ENCODE data around the gene MCM5. TPM values are rescaled to one million over a fixed set of nuclear protein-coding genes. Genes with fewer than 3 reads are reported as not detected.

Gene MCM5
- total RNA-seq, 2 donors from 2014 or later = 169 to 339 TPM

DNA sequence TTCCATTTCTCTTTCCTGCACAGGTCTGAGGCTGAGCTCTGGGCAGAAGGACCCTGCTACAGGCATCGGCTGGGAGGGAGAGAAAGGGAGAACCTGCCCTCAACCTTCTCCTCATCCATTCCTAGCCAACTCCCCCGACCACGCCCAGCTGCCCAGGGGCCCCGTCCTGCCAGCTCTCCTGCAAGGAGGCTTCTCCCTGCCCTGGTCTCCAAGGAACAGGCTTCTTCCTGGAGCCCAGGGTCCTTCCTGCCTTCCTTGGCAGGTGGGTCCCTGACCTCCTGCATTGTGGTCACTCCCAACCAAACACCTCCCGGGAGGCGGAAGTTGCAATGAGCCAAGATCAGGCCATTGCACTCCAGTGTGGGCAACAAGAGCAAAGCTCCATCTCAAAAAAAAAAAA is 31.6 kb upstream of the MCM5 start:
- no peak overlapping the region for H3K4me3 Mint-ChIP-seq
- H3K27me3 Mint-ChIP-seq = peaks cover 11 to 19% of the 10 kb centered on the region in 2 donors
- H3K27ac Mint-ChIP-seq = no peak overlapping the region
- ATAC-seq (no peak), DNase-seq (ENCODE audit: low spot score) (no peak)
- peaks cover 0 to 5% of the 10 kb centered on the region in 2 donors for H3K4me1 Mint-ChIP-seq (ENCODE audit: low read depth in 2 of 2)
- no peaks in the 10 kb centered on the region for H3K9me3 Mint-ChIP-seq
- no peaks in the 10 kb centered on the region for H3K36me3 Mint-ChIP-seq

DNA sequence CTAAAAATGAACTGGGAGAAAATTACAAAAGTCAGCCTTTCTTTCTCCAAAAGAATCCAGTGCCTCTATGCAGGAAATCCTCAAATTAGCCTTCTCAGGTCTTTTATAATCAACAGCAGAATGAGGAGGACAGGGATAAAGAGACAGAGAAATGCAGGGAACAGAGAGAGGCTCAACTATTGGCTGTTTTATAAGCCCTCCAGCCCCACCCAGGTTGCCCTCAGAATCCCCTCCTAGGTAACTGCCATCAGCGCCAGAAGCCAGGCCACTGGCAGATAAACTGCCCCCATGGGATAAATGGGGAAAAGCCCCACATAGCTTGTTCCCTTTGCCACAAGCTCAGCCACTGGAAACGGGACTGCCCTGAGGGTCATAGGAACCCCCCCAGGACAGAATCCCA is 29.9 kb upstream of the MCM5 start:
- Mint-ChIP-seq H3K9me3 (no peaks in the 10 kb centered on the region), H3K27ac (no peak overlapping the region), H3K36me3 (no peaks in the 10 kb centered on the region), H3K4me1 (ENCODE audit: low read depth in 2 of 2) (peaks cover 0 to 5% of the 10 kb centered on the region in 2 donors), H3K4me3 (no peak overlapping the region), H3K27me3 (peaks cover 11 to 19% of the 10 kb centered on the region in 2 donors)
- DNase-seq (ENCODE audit: low spot score) (no peak), ATAC-seq (no peak)

DNA sequence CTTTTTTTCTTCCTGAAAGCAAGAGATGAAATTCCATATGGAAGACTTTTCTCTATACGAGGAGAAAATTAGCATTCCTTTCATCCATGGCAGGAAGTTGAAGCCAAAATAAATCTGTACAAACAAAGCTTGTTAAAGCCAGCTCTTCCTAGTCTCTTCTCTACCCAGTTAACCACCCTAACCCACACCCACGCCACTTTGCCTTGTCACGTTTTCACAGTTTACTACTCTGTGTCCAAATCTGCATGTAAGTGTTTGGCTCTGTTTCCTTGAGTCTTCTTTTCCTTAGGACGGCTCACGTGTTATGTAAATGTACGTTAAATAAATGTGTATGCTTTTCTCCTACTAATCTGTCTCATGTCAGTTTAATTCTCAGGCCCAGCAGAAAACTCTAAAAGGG is 26.2 kb upstream of the MCM5 start:
- H3K4me3 Mint-ChIP-seq = no peak overlapping the region
- peaks cover 11 to 17% of the 10 kb centered on the region in 2 donors for H3K4me1 Mint-ChIP-seq (ENCODE audit: low read depth in 2 of 2)
- H3K27me3 Mint-ChIP-seq = peaks cover 2 to 4% of the 10 kb centered on the region in 2 donors
- H3K9me3 Mint-ChIP-seq = no peaks in the 10 kb centered on the region
- no peaks in the 10 kb centered on the region for H3K36me3 Mint-ChIP-seq
- H3K27ac Mint-ChIP-seq = peak overlapping the region in 1 of 2 donors; percentile 24
- DNase-seq (ENCODE audit: low spot score) (no peak), ATAC-seq (no peak)

DNA sequence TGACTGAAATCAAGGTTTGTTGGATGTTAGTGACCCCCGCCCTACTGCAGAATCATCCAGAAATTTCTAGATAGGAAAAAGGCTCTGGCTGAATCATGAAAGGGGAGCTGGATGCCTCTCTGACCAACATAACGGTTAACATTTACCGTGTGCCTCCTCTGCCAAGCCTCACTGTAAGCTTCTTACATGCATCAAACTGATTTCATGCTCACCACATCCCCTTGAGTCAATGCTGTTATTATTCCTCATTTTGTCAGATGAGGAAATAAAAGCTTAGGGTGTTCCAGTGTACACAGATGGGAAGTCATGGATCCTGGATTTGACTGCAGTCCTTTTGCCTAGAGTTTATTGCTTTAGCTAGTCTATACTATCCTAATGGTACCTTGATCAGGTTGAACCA is 24.9 kb upstream of the MCM5 start:
- no peak overlapping the region for H3K4me3 Mint-ChIP-seq
- ATAC-seq (no peak), DNase-seq (ENCODE audit: low spot score) (no peak)
- no peak overlapping the region for H3K27ac Mint-ChIP-seq
- H3K27me3 Mint-ChIP-seq = no peaks in the 10 kb centered on the region
- no peaks in the 10 kb centered on the region for H3K36me3 Mint-ChIP-seq
- H3K4me1 Mint-ChIP-seq (ENCODE audit: low read depth in 2 of 2) = peaks cover 13 to 20% of the 10 kb centered on the region in 2 donors
- no peaks in the 10 kb centered on the region for H3K9me3 Mint-ChIP-seq

DNA sequence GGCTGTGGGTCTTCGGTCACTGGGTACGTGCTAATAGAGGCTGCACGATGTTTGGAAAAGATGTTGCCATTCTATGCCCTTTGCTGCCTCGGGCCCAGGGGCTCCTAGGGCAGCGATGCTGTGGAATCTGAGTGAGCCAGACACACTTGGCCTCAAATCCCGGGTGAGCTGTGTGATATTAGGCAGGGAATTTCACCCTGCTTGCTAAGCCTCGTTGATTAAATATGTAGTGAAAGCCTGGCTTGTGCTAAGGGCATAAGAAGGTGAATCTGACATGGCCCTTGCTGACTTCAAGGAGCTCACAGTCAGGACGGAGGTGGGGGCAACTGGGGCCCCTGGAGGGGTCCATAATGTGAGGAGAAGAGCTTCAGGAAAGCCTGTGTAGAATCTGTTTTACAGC is 24.4 kb upstream of the MCM5 start:
- Mint-ChIP-seq H3K27me3 (no peaks in the 10 kb centered on the region), H3K36me3 (no peaks in the 10 kb centered on the region), H3K27ac (no peak overlapping the region), H3K4me3 (no peak overlapping the region), H3K9me3 (no peaks in the 10 kb centered on the region), H3K4me1 (ENCODE audit: low read depth in 2 of 2) (peaks cover 18 to 25% of the 10 kb centered on the region in 2 donors)
- DNase-seq (ENCODE audit: low spot score) (no peak), ATAC-seq (no peak)

DNA sequence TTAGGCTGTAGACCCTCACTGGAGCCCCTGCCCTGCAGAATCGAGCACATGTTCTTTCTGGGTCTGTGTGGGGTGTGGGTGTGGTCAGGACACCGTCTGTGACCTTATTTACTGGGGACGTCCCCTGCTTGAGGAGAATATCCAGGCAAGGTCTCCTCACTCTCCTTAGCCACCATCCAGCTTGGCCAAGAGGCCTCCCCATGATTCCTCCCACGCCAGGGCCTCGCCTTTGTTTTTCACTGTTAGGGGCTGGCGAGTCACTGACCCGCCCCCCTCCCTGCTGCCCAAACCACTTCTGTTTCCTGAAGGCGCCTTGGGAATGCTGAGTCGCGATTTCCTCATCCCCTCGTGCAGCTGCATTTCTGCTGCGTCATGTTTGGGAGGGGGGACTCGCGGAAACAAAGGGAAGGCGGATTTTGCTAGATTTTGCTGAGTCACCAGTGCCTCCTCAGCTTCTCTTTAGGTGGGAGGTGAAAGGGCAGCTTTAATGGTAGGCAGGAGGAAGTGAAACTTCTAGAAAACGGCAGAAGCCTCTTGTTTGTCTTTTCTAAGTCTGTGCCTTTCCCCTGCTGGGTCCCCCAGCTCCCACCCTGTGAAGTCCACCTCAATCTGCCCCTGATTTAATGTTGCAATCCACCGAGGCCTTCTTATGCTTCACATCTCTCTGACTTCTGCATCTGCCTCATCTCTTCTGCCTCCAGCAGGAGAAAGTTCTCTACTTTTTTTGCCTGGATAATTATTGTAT is 23.0 kb upstream of the MCM5 start:
- Mint-ChIP-seq H3K27me3 (no peaks in the 10 kb centered on the region), H3K4me3 (peak overlapping the region; percentile 47), H3K9me3 (no peaks in the 10 kb centered on the region), H3K27ac (peak overlapping the region; percentile 78 to 84), H3K4me1 (ENCODE audit: low read depth in 2 of 2) (peaks cover 26 to 27% of the 10 kb centered on the region in 2 donors), H3K36me3 (no peaks in the 10 kb centered on the region)
- ATAC-seq = no peak
- no peak for DNase-seq (ENCODE audit: low spot score)

DNA sequence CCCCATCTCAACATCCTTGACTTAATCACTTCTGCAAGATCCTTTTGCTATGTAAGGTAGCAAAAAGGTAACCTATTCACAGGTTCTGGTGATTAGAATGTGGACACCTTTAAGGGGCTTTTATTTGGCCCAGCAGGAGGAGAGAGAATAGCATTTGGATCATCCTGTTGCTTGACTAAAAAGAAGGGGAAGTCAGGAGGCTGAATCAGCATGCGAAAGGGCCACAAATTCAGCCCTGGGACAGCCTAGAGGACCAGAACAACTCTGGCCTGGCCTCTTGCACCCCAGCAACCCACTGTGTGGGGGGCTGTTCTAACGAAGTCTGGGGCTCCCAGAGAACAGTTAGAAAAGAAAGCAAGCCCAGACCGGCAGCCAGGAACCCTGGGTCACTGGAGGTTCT is 22.2 kb upstream of the MCM5 start:
- Mint-ChIP-seq H3K27me3 (no peaks in the 10 kb centered on the region), H3K4me1 (ENCODE audit: low read depth in 2 of 2) (peaks cover 22 to 27% of the 10 kb centered on the region in 2 donors), H3K36me3 (no peaks in the 10 kb centered on the region), H3K9me3 (no peaks in the 10 kb centered on the region), H3K4me3 (peak overlapping the region; percentile 47), H3K27ac (peak overlapping the region; percentile 78 to 84)
- no peak for ATAC-seq
- DNase-seq (ENCODE audit: low spot score) = no peak

DNA sequence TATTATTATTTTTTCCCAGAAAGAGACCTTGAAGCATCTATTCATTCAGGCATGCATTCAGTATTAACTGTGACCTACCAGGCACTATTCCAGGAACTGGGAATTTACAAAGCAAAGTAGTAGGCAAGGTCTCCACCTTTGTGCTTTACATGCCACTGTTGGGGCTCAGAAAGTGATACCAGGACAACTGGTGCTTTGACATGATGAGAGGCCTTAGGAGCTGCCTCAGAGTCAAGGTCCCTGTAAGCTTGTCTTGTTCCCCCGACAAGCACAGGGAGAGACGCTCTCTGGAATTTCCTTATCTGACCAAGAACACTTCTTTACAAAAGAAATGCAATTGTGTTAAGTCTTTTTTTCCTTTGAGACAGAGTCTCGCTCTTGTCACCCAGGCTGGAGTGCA is 21.3 kb upstream of the MCM5 start:
- Mint-ChIP-seq H3K27me3 (no peaks in the 10 kb centered on the region), H3K27ac (peak overlapping the region in 1 of 2 donors; percentile 40), H3K36me3 (no peaks in the 10 kb centered on the region), H3K4me1 (ENCODE audit: low read depth in 2 of 2) (peaks cover 22 to 27% of the 10 kb centered on the region in 2 donors), H3K4me3 (no peak overlapping the region), H3K9me3 (no peaks in the 10 kb centered on the region)
- DNase-seq (ENCODE audit: low spot score) = no peak
- ATAC-seq = no peak

DNA sequence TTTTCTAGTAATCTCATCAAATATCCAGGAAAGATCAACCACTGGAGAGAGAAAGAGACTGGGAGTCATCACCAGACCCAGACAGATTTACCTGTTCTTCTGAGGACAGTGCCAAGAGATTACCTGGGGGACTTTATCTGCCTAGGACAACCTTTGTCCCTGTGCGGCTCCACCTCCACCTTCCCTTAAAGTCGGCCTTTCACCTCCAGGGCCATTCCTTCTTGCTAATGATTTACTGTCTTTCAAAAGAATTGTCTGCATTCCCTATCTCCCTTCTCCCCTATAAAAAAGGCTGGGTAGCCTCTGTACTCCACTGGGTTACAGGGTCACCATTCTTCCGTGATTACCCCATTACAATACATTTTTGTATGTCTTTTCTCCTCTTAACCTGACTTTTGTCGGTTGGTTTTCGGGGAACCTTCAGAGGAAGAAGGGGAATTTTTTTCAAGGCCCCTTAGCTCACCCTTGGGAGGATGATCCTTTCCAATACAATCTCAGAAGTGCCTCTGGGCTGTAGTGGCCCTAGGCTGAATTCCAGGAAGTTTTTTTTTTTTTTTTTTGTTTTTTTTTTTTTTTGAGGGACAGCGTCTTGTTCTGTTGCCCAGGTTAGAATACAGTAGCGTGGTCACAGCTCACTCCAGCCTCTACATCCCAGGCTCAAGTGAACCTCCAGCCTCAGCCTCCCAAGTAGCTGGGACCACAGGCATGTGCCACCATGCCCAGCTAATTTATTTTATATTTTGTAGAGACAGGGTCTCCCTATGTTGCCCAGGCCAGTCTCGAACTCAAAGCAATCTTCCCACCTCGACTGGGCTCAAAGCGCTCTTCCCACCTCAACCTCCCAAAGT is 20.6 kb upstream of the MCM5 start:
- no peaks in the 10 kb centered on the region for H3K9me3 Mint-ChIP-seq
- DNase-seq (ENCODE audit: low spot score) (no peak), ATAC-seq (no peak)
- H3K36me3 Mint-ChIP-seq = no peaks in the 10 kb centered on the region
- peaks cover 22 to 27% of the 10 kb centered on the region in 2 donors for H3K4me1 Mint-ChIP-seq (ENCODE audit: low read depth in 2 of 2)
- peak overlapping the region in 1 of 2 donors; percentile 82 for H3K27ac Mint-ChIP-seq
- H3K4me3 Mint-ChIP-seq = peak overlapping the region; percentile 79
- no peaks in the 10 kb centered on the region for H3K27me3 Mint-ChIP-seq

DNA sequence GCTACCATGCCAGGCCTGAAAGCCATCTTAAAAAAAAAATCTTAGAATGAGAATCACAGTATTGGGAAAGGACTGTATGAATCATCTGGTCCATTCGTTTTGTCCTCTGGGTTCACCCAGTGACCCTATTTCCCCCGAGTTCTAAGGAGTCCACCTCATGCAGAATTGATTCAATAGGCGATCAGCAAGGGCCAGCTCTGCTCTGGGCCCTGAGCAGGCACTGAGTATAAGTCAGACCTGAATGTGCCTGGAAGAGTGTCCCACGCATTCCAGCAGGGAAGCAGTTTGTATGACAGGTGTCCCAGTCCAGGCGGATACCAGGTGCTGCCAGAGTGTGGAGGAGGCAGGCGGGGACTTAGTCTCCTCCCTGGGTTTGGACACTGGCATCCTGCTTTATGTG is 19.9 kb upstream of the MCM5 start:
- ATAC-seq (no peak), DNase-seq (ENCODE audit: low spot score) (no peak)
- H3K27me3 Mint-ChIP-seq = no peaks in the 10 kb centered on the region
- H3K4me1 Mint-ChIP-seq (ENCODE audit: low read depth in 2 of 2) = peaks cover 22 to 27% of the 10 kb centered on the region in 2 donors
- peak overlapping the region; percentile 71 to 82 for H3K27ac Mint-ChIP-seq
- no peaks in the 10 kb centered on the region for H3K9me3 Mint-ChIP-seq
- H3K4me3 Mint-ChIP-seq = peak overlapping the region; percentile 79
- no peaks in the 10 kb centered on the region for H3K36me3 Mint-ChIP-seq

DNA sequence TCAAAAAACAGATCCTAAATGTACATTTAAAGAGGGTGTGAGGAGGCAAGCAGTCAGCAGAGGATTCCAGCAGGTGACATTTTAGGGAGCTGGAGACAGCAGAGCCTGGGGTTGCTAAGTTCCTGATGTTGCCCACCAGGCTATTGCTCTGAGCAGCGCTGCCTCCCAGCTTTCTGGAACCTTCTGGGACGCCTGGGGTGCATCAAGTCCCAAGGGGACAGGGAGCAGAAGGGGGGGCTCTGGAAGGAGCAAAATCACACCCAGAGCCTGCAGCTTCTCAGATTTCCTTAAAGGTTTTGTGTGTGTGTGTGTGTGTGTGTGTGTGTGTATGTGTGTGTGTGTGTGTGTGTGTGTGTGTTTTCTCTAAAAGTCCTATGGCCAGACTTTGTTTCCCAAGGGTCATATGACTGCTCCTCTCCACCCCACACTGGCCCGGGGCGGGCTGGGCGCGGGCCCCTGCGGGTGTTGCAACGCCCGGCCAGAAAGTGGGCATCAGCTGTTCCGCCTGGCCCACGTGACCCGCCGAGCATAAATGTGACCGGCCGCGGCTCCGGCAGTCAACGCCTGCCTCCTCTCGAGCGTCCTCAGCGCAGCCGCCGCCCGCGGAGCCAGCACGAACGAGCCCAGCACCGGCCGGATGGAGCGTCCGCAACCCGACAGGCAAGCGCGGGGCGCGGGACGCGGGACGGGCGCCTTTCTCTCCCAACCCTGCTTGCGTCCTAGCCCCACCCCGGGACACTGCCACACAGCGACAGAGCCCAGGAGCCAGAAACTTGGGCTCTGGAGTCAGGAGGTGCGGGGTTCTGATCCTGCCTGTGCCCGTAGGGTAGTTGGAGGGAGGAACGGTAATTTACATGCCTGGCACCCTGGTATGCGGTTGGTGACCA is 19.2 kb upstream of the MCM5 start, which contains the start of gene HMOX1:
HMOX1 (plus strand) TSS at position 560 of the 887 bp plus-strand sequence; CDS start at position 638, 78 bp downstream.
- no peaks in the 10 kb centered on the region for H3K36me3 Mint-ChIP-seq
- no peaks in the 10 kb centered on the region for H3K27me3 Mint-ChIP-seq
- peaks cover 22 to 27% of the 10 kb centered on the region in 2 donors for H3K4me1 Mint-ChIP-seq (ENCODE audit: low read depth in 2 of 2)
- DNase-seq (ENCODE audit: low spot score) (peak; percentile 90), ATAC-seq (peak; percentile 96)
- no peaks in the 10 kb centered on the region for H3K9me3 Mint-ChIP-seq
- H3K4me3 Mint-ChIP-seq = peak within 1 kb of the TSS; percentile 79
- H3K27ac Mint-ChIP-seq = peak within 1 kb of the TSS; percentile 71 to 82

DNA sequence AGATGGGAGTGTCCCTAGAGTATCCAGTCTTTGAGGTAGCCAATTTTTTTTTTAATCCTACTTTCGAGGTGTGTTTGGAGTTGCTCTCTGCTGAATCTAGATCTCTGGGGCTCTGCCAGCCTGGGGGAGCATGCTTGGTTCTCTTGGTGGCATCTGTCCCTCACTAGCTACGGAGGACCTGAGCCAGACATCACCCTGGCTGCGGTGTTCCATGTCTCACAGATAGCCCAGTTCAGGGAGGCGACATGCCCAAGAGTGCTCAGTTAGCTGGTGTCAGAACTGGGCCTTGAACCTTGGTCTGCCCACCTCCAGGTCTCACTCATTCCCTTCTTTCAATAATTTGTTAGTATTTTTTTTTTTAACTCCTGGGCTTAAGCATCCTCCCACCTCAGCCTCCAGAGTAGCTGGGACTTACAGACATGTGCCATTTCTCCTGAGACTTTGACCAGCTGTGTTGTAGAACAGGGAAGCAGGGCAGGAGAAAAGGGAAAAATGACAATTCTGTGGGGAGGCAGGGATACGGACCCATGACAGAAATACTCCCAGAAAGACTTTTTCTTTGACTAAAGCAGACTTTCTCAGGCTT is 18.4 kb upstream of the MCM5 start:
- ATAC-seq = no peak
- H3K4me3 Mint-ChIP-seq = peak overlapping the region; percentile 79
- DNase-seq (ENCODE audit: low spot score) = no peak
- no peaks in the 10 kb centered on the region for H3K36me3 Mint-ChIP-seq
- H3K4me1 Mint-ChIP-seq (ENCODE audit: low read depth in 2 of 2) = peaks cover 22 to 27% of the 10 kb centered on the region in 2 donors
- H3K27ac Mint-ChIP-seq = peak overlapping the region in 1 of 2 donors; percentile 71
- H3K27me3 Mint-ChIP-seq = no peaks in the 10 kb centered on the region
- H3K9me3 Mint-ChIP-seq = no peaks in the 10 kb centered on the region

DNA sequence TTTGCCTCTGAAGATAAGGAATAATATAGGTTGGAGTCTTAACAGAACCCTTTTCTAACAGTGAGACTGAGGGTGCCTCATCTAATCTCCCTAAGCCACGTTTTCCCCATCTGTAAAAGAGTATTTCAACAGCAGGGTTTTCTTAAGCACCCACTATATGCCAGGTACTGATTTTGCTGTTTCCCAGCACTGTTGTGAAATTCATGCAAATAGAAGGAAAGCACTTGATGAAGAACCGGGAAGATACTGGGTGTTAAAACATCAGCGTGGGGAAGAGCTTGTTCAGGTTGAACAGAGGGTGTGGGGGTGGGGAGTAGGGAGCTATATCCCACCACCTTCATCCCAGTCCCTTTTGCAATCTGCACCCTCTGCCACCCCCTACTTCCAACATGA is 16.3 kb upstream of the MCM5 start:
- Mint-ChIP-seq H3K27ac (no peak overlapping the region), H3K27me3 (no peaks in the 10 kb centered on the region), H3K4me1 (ENCODE audit: low read depth in 2 of 2) (peaks cover 11 to 16% of the 10 kb centered on the region in 2 donors), H3K4me3 (no peak overlapping the region), H3K36me3 (no peaks in the 10 kb centered on the region), H3K9me3 (no peaks in the 10 kb centered on the region)
- no peak for ATAC-seq
- no peak for DNase-seq (ENCODE audit: low spot score)

Measured in natural killer cell treated with Interleukin-12 subunit alpha and Interleukin-12 subunit beta and Interleukin-15 and Interleukin-18, amount 100 ng/mL, for 72 hours (primary cell).